ENCODE measurements around the gene TUBB6. TPM values are rescaled to one million over a fixed set of nuclear protein-coding genes. Genes with fewer than 3 reads are reported as not detected.

Gene TUBB6
- total and polyA plus RNA-seq, 2 of the 8 experiments (the other 6 are each of a cell fraction or from before 2014, with no cell fraction given) = 126 to 223 TPM

DNA sequence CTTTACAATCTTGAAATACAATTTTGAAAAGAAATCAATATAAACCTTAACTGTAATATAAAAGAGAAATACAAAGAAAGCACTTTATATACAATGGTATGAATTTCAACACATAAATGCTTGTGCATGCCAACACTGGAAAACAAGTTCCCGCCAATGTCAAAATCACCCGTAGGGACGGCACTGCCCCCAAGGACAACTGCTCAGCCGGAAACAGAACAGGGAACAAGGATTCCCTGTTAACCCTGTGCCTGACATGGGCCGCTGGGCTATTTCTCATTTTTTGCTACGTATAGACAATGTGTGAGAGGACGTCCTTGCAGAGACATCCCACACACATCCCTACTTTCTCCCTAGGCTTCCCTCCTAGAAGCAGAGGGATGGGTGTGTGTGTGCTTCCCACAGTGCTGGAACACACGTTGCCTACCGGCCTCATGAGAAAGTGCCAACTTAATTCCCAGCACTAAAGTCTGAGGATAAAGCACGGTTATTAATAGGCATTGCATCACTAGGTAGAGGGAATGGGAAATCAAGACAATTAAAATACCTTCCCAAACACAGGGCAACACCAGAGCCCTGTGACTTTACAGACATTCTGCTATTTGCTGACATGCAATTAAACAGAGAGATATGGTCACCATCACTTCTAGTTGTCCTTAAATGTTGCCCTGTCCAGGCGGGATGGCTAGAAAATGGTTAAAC lies 54.6 kb downstream of the TUBB6 start (continued):
- TF ChIP-seq SUZ12 (IDR thresholded peaks at IDR 0.05; ENCODE audit: low read length) (no peak), RBBP5 (IDR thresholded peaks at IDR 0.05; ENCODE audit: borderline replicate concordance, low read depth, low read length) (no peak), HDAC2 (IDR thresholded peaks at IDR 0.05; ENCODE audit: borderline replicate concordance in 1 of 2, low read depth in 2 of 2, low read length in 2 of 2) (no peak), NANOG (IDR thresholded peaks at IDR 0.05; ENCODE audit: insufficient read depth, low read depth, low read length, poor library complexity, severe bottlenecking) (no peak), SP1 (IDR thresholded peaks at IDR 0.05; ENCODE audit: low read depth, low read length) (no peak)

All from H1 (cell line).